GM21576 (cell line): ENCODE measurements around the gene TAAR6.
"Not testable (repeated sequence)": the region's sequence is repeated elsewhere in the genome, so short reads cannot be mapped to it uniquely, and the experiment has no call there.

Experiments
- ATAC-seq: cut with Tn5 transposase; IDR thresholded peaks from one replicate; pipeline ENCODE4 v1.9.1; 2021; ENCODE audit warnings: mild to moderate bottlenecking, moderate library complexity; ENCODE audit not compliant: unreplicated experiment

The TAAR6 gene, protein sequence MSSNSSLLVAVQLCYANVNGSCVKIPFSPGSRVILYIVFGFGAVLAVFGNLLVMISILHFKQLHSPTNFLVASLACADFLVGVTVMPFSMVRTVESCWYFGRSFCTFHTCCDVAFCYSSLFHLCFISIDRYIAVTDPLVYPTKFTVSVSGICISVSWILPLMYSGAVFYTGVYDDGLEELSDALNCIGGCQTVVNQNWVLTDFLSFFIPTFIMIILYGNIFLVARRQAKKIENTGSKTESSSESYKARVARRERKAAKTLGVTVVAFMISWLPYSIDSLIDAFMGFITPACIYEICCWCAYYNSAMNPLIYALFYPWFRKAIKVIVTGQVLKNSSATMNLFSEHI

DNA sequence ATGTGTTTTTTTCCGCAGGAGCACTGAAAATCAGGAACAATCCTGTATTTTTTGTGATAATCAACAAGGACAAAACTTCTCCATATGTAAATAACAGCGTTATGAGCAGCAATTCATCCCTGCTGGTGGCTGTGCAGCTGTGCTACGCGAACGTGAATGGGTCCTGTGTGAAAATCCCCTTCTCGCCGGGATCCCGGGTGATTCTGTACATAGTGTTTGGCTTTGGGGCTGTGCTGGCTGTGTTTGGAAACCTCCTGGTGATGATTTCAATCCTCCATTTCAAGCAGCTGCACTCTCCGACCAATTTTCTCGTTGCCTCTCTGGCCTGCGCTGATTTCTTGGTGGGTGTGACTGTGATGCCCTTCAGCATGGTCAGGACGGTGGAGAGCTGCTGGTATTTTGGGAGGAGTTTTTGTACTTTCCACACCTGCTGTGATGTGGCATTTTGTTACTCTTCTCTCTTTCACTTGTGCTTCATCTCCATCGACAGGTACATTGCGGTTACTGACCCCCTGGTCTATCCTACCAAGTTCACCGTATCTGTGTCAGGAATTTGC, at the start of gene TAAR6:
Gene TAAR6 (plus strand): TSS at position 102 of the 557 bp plus-strand sequence. CDS start 0 bp downstream, at position 102.
- ATAC-seq, result no peak

DNA sequence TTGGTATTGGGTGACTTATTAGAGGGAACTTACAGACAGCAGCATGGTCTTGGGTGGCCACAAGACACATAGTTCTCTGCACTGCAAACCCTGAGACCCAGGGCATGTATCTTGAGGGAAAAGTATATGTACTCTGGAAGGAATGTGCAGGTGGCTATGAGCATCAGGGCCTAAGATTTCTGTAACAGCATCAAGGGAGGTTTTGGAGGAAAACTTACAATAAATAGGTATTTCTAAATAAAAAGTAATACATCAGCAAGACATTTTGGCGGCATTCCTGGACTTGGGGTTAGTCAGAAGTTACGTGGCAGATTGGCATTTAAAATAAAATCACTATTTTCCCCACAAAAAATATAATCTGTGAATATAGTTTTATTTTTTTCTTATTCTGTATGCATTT, 49.2 kb upstream of the TAAR6 start:
- ATAC-seq, result no peak

- no peak for ATAC-seq
These were observed 45.5 kb upstream of the TAAR6 start for GRCh38 chr6:132524646-132525045.

GRCh38 chr6:132525866-132526265, 44.3 kb upstream of the TAAR6 start:
- ATAC-seq, result no peak

DNA sequence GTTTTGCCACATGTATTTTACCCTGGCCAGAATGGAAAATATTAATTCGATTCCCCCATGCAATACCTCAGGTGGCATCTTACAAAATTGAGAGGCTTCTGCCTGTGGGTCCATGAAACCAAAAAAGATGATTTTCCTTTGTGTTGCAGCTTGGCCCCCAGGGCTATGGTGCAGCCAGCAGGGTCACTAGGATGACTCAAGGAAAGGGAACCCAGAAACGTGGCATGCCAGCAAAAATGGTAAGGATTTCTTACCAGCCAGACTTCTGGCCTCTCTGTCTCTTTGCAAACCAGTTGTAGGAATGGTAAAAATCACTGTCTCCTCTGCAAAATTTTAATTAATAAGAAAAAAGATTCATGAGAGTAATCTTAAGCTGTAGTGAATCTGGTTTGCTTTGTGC, 43.7 kb upstream of the TAAR6 start:
- no peak for ATAC-seq

GRCh38 chr6:132527791-132528190, 42.3 kb upstream of the TAAR6 start:
- ATAC-seq, result no peak

DNA sequence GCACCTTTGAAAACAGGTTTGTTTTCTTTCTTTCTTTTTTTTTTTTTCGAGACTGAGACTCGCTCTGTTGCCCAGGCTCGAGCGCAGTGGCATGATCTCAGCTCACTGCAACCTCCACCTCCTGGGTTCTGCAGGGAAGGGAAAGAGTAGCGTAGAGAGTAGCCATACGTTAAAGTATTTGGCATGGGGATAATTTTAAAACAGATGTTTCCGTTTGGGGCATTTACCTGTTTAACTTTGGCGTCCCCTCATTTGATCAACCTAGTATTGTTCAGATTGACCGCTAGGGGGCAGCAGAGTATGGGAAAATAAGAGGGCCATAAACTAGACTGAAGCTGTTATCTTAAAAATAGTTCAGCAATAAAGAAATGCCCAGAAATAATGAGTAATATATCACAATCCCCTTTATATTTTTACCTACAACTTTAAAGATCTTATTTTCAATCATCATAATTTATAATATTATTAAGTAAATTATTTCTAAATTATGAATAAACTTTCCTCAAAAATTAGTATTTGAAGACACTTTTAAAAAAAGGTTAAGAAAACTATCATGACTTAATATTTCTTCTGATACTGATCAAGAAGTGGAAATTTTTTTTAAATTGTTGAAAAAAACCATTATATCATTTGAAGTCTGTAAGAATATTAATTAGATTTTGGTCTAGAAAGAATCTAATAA, 39.7 kb upstream of the TAAR6 start:
- ATAC-seq, result peak; percentile 89

DNA sequence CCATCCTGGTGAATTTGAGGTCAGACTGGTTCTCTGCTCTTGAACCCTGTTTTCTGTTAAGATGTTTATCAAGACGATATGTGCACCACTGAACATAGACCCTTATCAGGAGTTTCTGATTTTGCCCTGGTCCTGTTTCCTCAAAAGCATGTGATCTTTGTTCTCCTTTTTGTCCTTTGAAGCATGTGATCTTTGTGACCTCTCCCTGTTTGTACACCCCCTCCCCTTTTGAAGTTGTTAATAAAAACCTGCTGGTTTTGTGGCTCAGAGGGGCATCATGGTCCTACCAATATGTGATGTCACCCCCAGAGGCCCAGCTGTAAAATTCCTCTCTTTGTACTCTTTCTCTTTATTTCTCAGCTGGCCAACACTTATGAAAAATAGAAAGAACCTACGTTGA, 35.6 kb upstream of the TAAR6 start:
- not testable (repeated sequence) for ATAC-seq

DNA sequence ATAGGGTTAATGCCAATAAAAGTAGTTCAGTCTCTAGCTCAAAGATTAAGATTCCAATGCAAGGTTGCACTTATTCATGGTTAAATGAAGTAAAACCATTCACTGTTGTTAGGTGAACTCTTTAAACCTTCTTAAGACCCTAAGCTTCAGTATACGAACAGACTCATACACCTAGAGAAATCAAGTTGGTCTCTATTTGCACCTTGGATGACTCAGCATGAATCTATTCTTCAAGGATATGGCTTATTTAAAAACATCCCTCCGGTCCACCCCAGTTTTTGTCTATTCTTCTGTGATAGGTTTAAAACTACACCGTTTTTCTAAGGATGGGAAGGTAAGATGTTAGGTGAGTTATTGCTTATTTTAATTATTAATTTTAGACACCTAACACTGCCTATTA, 33.0 kb upstream of the TAAR6 start:
- ATAC-seq, result no peak

GRCh38 chr6:132537977-132538376, 32.1 kb upstream of the TAAR6 start, which contains the start of gene TAAR9:
TAAR9 (plus strand) TSS chr6:132538277; CDS start chr6:132538290, 13 bp downstream.
- ATAC-seq, result no peak

- ATAC-seq, result no peak
These were observed 25.3 kb upstream of the TAAR6 start for GRCh38 chr6:132544826-132545225.

GRCh38 chr6:132548746-132549463, 21.2 kb upstream of the TAAR6 start:
- no peak for ATAC-seq

DNA sequence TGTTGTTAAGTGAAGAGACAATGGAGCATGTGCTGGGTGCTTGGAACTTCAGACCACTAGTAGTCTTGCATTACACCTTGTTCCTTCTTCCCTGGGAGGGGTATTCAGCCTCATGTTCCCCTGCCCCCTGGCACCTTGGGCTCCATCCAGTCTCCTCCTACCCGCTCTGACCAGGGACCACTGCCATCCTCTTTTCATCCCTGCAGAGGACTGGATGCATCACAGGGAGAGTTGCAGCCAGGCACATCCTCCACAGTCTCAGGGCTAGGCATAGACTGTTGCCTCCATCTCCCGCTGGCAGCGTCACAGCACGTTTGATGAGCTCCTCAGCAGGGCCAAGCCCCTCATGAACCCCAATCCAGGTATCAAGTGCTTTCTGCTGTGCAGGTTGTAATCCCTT, 18.9 kb upstream of the TAAR6 start:
- ATAC-seq, result no peak

- ATAC-seq, result no peak
These were observed 17.8 kb upstream of the TAAR6 start, which contains the start of gene TAAR8 for GRCh38 chr6:132552372-132552771. TAAR8 (plus strand) TSS chr6:132552672; CDS start chr6:132552693, 21 bp downstream.

DNA sequence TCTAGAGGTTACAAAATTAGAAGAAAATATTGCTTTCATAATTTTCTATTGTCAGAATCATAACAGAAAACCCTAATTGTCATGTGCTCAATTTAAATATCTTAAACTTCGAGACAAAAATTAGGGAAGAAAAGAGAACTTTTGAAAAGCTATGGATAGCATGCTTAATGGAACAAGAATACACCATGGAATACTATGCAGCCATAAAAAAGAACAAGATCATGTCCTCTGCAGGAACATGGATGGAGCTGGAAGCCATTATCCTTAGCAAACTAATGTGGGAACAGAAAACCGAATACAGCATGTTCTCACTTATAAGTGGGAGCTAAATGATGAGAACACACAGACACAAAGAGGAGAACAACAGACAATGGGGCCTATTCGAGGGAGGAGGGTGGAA, 10.0 kb upstream of the TAAR6 start:
- ATAC-seq, result not testable (repeated sequence)

DNA sequence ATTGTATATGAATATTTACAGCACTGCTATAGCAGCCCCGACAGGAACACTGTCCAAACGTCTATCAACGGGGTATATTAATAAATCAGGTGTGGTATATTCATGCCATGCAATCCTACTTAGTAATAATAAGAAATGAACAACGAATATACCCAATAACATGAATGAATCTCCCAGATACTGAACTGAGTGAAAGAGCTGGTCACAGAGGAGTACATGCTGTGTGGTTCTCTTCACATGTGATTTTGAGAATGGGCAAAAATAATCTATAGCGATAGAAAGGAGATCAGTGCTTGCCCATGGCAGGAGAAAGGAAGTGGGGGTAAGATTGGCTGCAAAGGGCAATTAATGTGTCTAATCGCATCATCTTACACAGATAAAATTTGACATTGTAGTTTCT, 3.7 kb upstream of the TAAR6 start:
- ATAC-seq, result no peak

- ATAC-seq, result no peak
These were observed 2.6 kb upstream of the TAAR6 start for GRCh38 chr6:132567566-132567965.

DNA sequence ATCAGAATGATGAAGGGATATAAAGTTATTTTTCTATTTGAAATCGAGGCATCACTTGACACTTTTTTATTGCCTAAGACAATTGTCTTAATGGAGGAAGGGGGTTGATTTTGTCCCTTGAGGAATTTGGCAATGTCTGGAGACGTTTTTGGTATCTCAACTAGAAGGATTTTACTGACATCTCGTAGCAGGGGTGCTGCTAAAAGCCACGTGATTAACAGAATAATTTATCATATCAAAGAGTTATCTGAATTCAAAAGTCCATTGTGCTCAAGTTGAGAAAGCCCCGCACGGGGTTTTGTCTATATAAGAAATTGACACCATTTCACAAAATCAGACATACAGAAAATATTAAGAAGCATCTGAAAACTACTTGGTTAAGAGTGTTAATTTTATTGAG, 1.5 kb upstream of the TAAR6 start:
- ATAC-seq, result no peak

DNA sequence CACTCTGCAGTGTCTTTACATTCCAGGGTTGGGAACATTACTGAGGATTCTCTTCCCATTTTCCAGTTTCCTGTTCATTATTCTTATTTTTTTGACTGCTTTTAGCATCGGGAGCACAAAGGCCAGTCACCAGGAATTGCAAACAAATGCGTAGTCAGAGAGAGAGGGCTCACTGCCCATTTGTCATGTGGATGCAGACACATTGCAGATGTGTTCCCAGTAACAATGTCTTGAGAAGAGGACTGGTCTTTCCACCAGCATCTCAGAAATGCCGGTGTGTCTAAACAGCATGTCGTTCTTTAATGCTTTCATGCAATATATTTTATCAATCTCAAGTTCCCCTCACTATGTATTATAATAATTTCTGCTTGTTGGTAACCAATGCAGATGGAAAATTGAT, 952 bp upstream of the TAAR6 start:
- ATAC-seq, result no peak

GRCh38 chr6:132571774-132572173, 1.7 kb downstream of the TAAR6 start:
- no peak for ATAC-seq

- ATAC-seq, result no peak
These were observed 14.6 kb downstream of the TAAR6 start for GRCh38 chr6:132584698-132585097.
